ACC112 (cell line): Measurements from ENCODE around the gene ARMH3.

Experiments
- H2AFZ ChIP-seq: fragments of 200-600 bp; sonication (generic); one replicate; pipeline ENCODE4 v1.6.0; 2017; ENCODE audit warnings: antibody characterized with exemption, low read length; ENCODE audit not compliant: unreplicated experiment
- H3K27ac ChIP-seq: fragments of 200-600 bp; sonication (generic); 2 replicates; pipeline ENCODE4 v1.5.1; 2014; ENCODE audit warnings: low read depth, mild to moderate bottlenecking, antibody characterized with exemption, low read length, moderate library complexity
- H3K27me3 ChIP-seq: fragments of 200-600 bp; sonication (generic); 2 replicates; pipeline ENCODE4 v1.6.1; 2014; ENCODE audit warnings: mild to moderate bottlenecking, antibody characterized with exemption, low read length, moderate library complexity, mixed read lengths; ENCODE audit not compliant: insufficient read depth
- H3K36me3 ChIP-seq: fragments of 200-600 bp; sonication (generic); 2 replicates; pipeline ENCODE4 v1.6.1; 2016; ENCODE audit warnings: mild to moderate bottlenecking, antibody characterized with exemption, low read length, moderate library complexity, mixed read lengths; ENCODE audit not compliant: insufficient read depth
- H3K4me1 ChIP-seq: fragments of 200-600 bp; sonication (generic); one replicate; pipeline ENCODE4 v1.6.1; 2016; ENCODE audit warnings: low read length, mixed read lengths; ENCODE audit not compliant: insufficient read depth, unreplicated experiment, control insufficient read depth
- H3K4me3 ChIP-seq: fragments of 200-600 bp; sonication (generic); 2 replicates; pipeline ENCODE4 v1.5.1; 2014; ENCODE audit warnings: mild to moderate bottlenecking, low read depth, low read length
- H3K79me2 ChIP-seq: fragments of 200-600 bp; sonication (generic); one replicate; pipeline ENCODE4 v1.6.0; 2016; ENCODE audit warnings: low read length; ENCODE audit not compliant: control insufficient read depth, unreplicated experiment, insufficient read depth

Gene ARMH3

GRCh38 chr10:101965075-101965765, 90.8 kb downstream of the ARMH3 start:
- no peak overlapping the region for H3K27ac ChIP-seq
- H3K79me2 ChIP-seq: no peaks in the 10 kb centered on the region
- H2AFZ ChIP-seq: no peak overlapping the region
- H3K27me3 ChIP-seq: no peaks in the 10 kb centered on the region
- no peak overlapping the region for H3K4me3 ChIP-seq
- H3K4me1 ChIP-seq: peaks cover 23% of the 10 kb centered on the region
- no peaks in the 10 kb centered on the region for H3K36me3 ChIP-seq

DNA sequence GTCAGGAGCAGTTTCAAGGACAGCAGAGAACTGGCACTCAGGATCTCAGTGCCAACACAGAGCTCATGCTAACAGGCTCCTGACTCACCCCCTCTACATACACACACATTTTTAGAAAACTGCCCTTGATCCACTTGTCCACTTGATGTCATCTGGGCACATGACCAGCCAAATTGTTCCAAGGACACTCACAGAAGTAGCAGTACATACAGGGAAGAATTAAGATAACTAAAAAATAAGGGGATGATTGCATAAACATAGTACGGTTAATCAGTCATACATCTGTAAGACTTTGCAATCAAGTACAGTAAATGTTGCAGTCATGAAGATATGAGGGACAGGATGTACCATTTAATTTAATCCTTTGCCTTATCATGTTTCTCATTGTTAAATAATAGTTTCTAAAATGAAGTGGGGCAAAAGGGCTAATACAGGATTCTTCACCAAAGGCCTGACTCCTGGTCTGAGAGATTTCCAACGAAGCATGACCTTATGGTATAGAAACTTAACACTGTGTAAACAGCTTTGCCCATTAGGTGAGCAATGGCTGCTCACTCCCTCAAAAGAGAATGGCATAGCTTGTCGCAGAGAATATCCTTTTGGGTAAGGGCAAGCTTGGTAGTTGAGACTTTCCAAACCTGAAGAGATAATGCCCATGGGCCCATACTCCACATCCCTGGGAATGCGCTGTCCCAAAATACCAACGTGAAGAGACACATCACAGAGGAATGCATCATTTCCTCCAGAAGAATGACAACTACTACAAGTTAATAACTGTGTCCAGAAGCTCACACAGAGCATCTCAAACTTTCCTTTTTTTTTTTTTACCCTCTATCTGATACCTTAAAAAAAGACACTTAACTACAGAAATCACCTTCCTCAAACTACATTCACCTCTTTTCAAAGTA, 94.1 kb downstream of the ARMH3 start:
- Histone ChIP-seq H3K4me1 (peaks cover 19% of the 10 kb centered on the region), H3K27me3 (no peaks in the 10 kb centered on the region), H3K27ac (peak overlapping the region; percentile 83), H3K36me3 (peaks cover 4% of the 10 kb centered on the region; the same call in 1 of the 2 replicates), H3K79me2 (no peaks in the 10 kb centered on the region), H3K4me3 (peak overlapping the region; percentile 11; the same call in 1 of the 2 replicates), H2AFZ (no peak overlapping the region)

DNA sequence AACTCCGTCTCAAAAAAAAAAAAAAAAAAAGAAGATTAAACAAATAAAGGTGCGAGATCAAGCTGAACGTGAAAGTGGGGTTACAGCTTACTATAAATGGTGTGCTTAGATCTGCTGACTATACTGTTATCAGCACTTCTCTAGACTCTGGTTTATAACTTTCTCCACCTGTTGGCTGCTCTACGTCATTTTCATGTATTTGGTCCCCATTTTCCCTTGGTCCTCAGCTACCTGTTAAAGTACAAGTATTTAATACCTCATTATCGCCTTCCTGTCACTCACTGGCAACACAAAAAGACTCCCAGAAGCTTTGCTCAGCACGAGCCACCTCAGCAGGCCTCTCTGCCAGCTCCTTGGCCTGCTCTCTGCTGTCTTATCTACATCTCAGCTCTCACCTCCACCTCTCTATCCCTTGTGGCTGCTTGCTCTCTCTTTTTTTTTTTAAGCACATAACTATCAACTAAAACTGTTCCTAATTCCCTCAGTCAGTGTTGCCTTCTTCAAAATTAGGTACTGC, 95.0 kb downstream of the ARMH3 start:
- Histone ChIP-seq H3K4me3 (no peak overlapping the region), H3K36me3 (peaks cover 4% of the 10 kb centered on the region; the same call in 1 of the 2 replicates), H3K4me1 (peaks cover 19% of the 10 kb centered on the region), H3K27ac (peak overlapping the region; percentile 83), H2AFZ (no peak overlapping the region), H3K27me3 (no peaks in the 10 kb centered on the region), H3K79me2 (no peaks in the 10 kb centered on the region)

DNA sequence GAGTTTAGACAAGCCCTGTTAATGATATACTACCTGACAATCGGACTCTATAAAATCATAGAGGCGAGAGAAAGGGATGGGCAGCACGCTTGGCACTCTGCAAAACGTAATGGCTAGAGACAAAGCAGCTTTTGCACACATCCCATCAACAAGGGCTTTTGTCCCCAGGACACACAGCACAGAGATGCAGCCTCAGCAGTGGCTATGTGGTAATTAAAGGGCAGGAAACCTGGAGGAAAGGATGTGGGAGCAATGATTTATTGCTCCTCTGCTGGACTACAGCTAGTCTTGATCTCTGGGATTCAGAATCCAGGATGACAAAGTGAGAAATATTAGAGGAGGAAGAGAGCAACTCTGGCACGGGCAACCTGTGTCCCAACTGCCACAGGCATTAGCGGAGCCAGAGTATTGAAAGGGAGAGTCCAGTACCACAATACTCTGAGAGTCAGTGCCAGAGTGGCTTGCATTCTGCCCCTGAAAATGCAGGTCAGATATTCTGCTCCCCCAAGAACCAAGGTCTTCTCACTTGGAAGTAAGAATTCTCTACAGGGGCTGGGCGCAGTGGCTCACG, 96.5 kb downstream of the ARMH3 start:
- peaks cover 4% of the 10 kb centered on the region; the same call in 1 of the 2 replicates for H3K36me3 ChIP-seq
- H2AFZ ChIP-seq: no peak overlapping the region
- H3K27me3 ChIP-seq: no peaks in the 10 kb centered on the region
- H3K79me2 ChIP-seq: no peaks in the 10 kb centered on the region
- peaks cover 19% of the 10 kb centered on the region for H3K4me1 ChIP-seq
- H3K27ac ChIP-seq: no peak overlapping the region
- no peak overlapping the region for H3K4me3 ChIP-seq

- H2AFZ ChIP-seq: no peak overlapping the region
- H3K36me3 ChIP-seq: peaks cover 4% of the 10 kb centered on the region
- no peaks in the 10 kb centered on the region for H3K27me3 ChIP-seq
- H3K4me3 ChIP-seq: no peak overlapping the region
- H3K79me2 ChIP-seq: no peaks in the 10 kb centered on the region
- H3K4me1 ChIP-seq: peaks cover 19% of the 10 kb centered on the region
- H3K27ac ChIP-seq: no peak overlapping the region
These were observed 97.3 kb downstream of the ARMH3 start for GRCh38 chr10:101958691-101959090.

DNA sequence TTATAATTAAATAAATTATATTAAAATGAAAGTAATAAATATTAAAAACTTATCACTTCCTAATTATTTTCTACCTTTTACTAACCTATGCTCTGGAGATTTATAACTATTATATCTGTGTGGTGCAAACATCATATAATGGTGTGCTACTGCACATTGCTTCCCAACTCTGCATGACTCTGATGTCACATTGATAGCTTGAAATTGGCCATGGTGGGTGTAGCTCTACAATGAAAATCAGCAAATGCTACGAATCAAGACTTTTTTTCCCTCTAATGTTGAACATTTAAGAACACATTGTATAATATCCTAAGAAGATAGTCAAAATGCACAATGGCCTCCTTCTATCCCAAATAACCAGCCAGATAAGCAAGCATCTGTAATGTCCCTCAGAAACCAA, 99.1 kb downstream of the ARMH3 start:
- Histone ChIP-seq H3K4me1 (peaks cover 10% of the 10 kb centered on the region), H3K27ac (no peak overlapping the region), H3K79me2 (no peaks in the 10 kb centered on the region), H3K27me3 (no peaks in the 10 kb centered on the region), H3K36me3 (peaks cover 20% of the 10 kb centered on the region), H3K4me3 (no peak overlapping the region), H2AFZ (no peak overlapping the region)

DNA sequence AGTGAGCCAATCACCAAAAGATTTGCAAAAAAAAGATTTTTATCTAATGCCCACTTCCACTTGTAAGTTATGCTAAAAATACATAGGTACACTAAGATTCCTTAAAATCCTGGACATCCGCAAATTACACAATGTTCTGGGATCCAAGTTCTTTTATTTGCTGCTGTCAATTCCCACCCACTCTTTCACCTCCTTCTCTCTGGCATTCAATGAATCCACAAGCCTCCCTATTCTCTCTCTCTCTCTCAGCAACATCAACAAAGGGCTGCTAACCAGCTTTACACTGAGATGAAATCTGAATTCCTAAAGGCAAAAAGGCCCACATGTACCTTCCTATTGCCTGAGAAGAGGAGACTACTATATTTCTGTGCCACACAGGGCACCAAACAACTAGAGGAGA, 99.9 kb downstream of the ARMH3 start:
- no peak overlapping the region for H3K4me3 ChIP-seq
- H3K27ac ChIP-seq: no peak overlapping the region
- H2AFZ ChIP-seq: no peak overlapping the region
- H3K27me3 ChIP-seq: no peaks in the 10 kb centered on the region
- H3K36me3 ChIP-seq: peaks cover 20% of the 10 kb centered on the region
- H3K79me2 ChIP-seq: no peaks in the 10 kb centered on the region
- peaks cover 2% of the 10 kb centered on the region for H3K4me1 ChIP-seq

GRCh38 chr10:101952191-101952590, 103.8 kb downstream of the ARMH3 start:
- Histone ChIP-seq H3K4me1 (no peaks in the 10 kb centered on the region), H3K27me3 (no peaks in the 10 kb centered on the region), H3K36me3 (peaks cover 31% of the 10 kb centered on the region), H2AFZ (no peak overlapping the region), H3K4me3 (no peak overlapping the region), H3K79me2 (no peaks in the 10 kb centered on the region), H3K27ac (no peak overlapping the region)

- Histone ChIP-seq H3K79me2 (no peaks in the 10 kb centered on the region), H3K4me1 (no peaks in the 10 kb centered on the region), H3K4me3 (no peak overlapping the region), H2AFZ (no peak overlapping the region), H3K36me3 (peaks cover 27% of the 10 kb centered on the region), H3K27me3 (no peaks in the 10 kb centered on the region), H3K27ac (no peak overlapping the region)
These were observed 105.8 kb downstream of the ARMH3 start for GRCh38 chr10:101950213-101950612.

DNA sequence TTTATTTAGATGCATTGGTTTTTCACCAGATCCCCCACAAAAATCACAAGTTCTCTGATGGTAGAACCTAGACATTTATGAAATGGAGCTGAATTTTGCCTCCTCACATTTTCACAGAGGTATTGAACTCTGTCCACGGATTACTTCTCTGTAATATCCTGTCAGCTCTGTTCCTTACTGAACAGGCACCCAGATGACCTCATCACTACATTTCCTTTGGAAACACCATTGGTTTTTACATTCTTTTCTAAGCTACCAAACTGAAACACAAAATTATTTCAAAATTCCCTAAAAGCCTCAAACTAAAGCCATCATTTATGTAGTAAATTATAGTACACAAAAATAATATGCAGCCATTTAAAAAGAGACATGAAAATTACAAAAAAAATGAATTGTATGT, 114.1 kb downstream of the ARMH3 start:
- H3K27ac ChIP-seq: peak overlapping the region; percentile 56
- H3K27me3 ChIP-seq: no peaks in the 10 kb centered on the region
- H3K36me3 ChIP-seq: no peaks in the 10 kb centered on the region
- H3K4me1 ChIP-seq: peaks cover 51% of the 10 kb centered on the region
- no peak overlapping the region for H2AFZ ChIP-seq
- no peaks in the 10 kb centered on the region for H3K79me2 ChIP-seq
- H3K4me3 ChIP-seq: no peak overlapping the region
